ENCODE results near the gene LRRK2. TPM values are rescaled to one million over a fixed set of nuclear protein-coding genes. Genes with fewer than 3 reads are reported as not detected.

The LRRK2 gene
- total RNA-seq, 4 donors from 2014 or later = 3.6 to 20.8 (median 11.1) TPM

- Histone ChIP-seq H3K9me3 (no peaks in the 10 kb centered on the region), H3K36me3 (no peaks in the 10 kb centered on the region), H3K27me3 (no peaks in the 10 kb centered on the region), H3K4me1 (peaks cover 36% of the 10 kb centered on the region), H3K27ac (peak overlapping the region; percentile 87), H3K4me3 (peak overlapping the region; percentile 61)
- DNase-seq (ENCODE audit: low spot score in 2 of 2) = no peak
- TF ChIP-seq POLR2AphosphoS5 (IDR thresholded peaks at IDR 0.05) (no peak), CTCF (IDR thresholded peaks at IDR 0.05) (no peak), EP300 (IDR thresholded peaks at IDR 0.05) (no peak)
- WGBS = 25% methylated on average over 12 of the region's 12 CpGs
These were observed 663 bp downstream of the LRRK2 start for GRCh38 chr12:40225337-40225983.

GRCh38 chr12:40225984-40226602 lies 1.3 kb downstream of the LRRK2 start:
- Histone ChIP-seq H3K27ac (peak overlapping the region; percentile 87), H3K27me3 (no peaks in the 10 kb centered on the region), H3K4me3 (peak overlapping the region; percentile 61), H3K4me1 (peaks cover 36% of the 10 kb centered on the region), H3K9me3 (no peaks in the 10 kb centered on the region), H3K36me3 (no peaks in the 10 kb centered on the region)
- TF ChIP-seq EP300 (IDR thresholded peaks at IDR 0.05) (no peak), POLR2A (IDR thresholded peaks at IDR 0.05) (no peak), CTCF (IDR thresholded peaks at IDR 0.05) (no peak)
- no peak for DNase-seq (ENCODE audit: low spot score in 2 of 2)
- WGBS = 26% methylated on average over 1 of the region's 1 CpG

- WGBS = 12% methylated on average over 4 of the region's 4 CpGs
- no peak for TF ChIP-seq POLR2AphosphoS5 (IDR thresholded peaks at IDR 0.05)
- TF ChIP-seq POLR2A (IDR thresholded peaks at IDR 0.05) = no peak
- no peak for TF ChIP-seq EP300 (IDR thresholded peaks at IDR 0.05)
- TF ChIP-seq CTCF (IDR thresholded peaks at IDR 0.05) = no peak
- peaks cover 36% of the 10 kb centered on the region for H3K4me1 ChIP-seq
These were observed 1.9 kb downstream of the LRRK2 start for GRCh38 chr12:40226705-40227104.

GRCh38 chr12:40227447-40227846 lies 2.6 kb downstream of the LRRK2 start:
- Histone ChIP-seq H3K4me1 (peaks cover 36% of the 10 kb centered on the region), H3K36me3 (no peaks in the 10 kb centered on the region), H3K4me3 (peak overlapping the region; percentile 61), H3K27ac (no peak overlapping the region), H3K9me3 (no peaks in the 10 kb centered on the region), H3K27me3 (no peaks in the 10 kb centered on the region)
- no peak for DNase-seq (ENCODE audit: low spot score in 2 of 2)
- WGBS = 94% methylated on average over 1 of the region's 1 CpG
- TF ChIP-seq POLR2A (IDR thresholded peaks at IDR 0.05) (no peak), POLR2AphosphoS5 (IDR thresholded peaks at IDR 0.05) (no peak), CTCF (IDR thresholded peaks at IDR 0.05) (no peak), EP300 (IDR thresholded peaks at IDR 0.05) (no peak)

More at GRCh38 chr12:40226705-40227104, 1.9 kb downstream of the LRRK2 start:
- peak; percentile 67 to 71 for DNase-seq (ENCODE audit: low spot score in 2 of 2)
- Histone ChIP-seq H3K27me3 (no peaks in the 10 kb centered on the region), H3K36me3 (no peaks in the 10 kb centered on the region), H3K27ac (peak overlapping the region; percentile 87), H3K4me3 (peak overlapping the region; percentile 61), H3K9me3 (no peaks in the 10 kb centered on the region)

GRCh38 chr12:40228727-40229126 lies 3.9 kb downstream of the LRRK2 start:
- Histone ChIP-seq H3K27me3 (no peaks in the 10 kb centered on the region), H3K27ac (no peak overlapping the region), H3K9me3 (no peaks in the 10 kb centered on the region), H3K4me1 (peaks cover 26% of the 10 kb centered on the region), H3K36me3 (no peaks in the 10 kb centered on the region), H3K4me3 (no peak overlapping the region)
- DNase-seq (ENCODE audit: low spot score in 2 of 2) = no peak
- TF ChIP-seq POLR2A (IDR thresholded peaks at IDR 0.05) (no peak), POLR2AphosphoS5 (IDR thresholded peaks at IDR 0.05) (no peak), CTCF (IDR thresholded peaks at IDR 0.05) (no peak), EP300 (IDR thresholded peaks at IDR 0.05) (no peak)
- WGBS = 80% methylated on average over 3 of the region's 3 CpGs

All from suprapubic skin (tissue), 4 donors.